ENCODE data around the gene AKAP17A.

AKAP17A gene

DNA sequence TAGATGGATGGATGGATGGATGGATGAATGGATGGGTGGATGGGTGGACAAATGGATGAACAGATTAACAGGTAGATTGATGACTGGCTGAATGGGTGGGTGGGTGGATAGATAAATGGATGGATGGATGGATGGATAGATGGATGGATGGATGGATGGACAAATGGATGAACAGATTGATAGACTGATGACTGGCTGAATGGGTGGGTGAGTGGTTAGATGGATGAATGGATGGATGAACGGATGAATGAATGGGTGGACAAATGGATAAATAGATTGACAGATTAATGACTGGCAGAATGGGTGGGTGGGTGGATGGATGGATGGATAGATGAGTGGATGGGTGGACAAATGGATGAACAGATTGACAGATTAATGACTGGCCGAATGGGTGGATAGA, 13.6 kb upstream of the AKAP17A start:
- H3K27ac ChIP-seq (ENCODE audit: low read depth, low read length, poor library complexity, severe bottlenecking), result no peak overlapping the region
- H3K36me3 ChIP-seq (ENCODE audit: insufficient read depth, low read length), result no peaks in the 10 kb centered on the region; the same call in 1 of the 2 replicates
- H3K9ac ChIP-seq (ENCODE audit: low read length), result no peak overlapping the region
- H3K79me2 ChIP-seq (ENCODE audit: insufficient read depth, low read length), result no peaks in the 10 kb centered on the region
- no peaks in the 10 kb centered on the region for H4K20me1 ChIP-seq (ENCODE audit: insufficient read depth, low read length)
- peaks cover 4% of the 10 kb centered on the region for H3F3A ChIP-seq (ENCODE audit: insufficient read depth, low read length)
- TF ChIP-seq, protein P1, sequence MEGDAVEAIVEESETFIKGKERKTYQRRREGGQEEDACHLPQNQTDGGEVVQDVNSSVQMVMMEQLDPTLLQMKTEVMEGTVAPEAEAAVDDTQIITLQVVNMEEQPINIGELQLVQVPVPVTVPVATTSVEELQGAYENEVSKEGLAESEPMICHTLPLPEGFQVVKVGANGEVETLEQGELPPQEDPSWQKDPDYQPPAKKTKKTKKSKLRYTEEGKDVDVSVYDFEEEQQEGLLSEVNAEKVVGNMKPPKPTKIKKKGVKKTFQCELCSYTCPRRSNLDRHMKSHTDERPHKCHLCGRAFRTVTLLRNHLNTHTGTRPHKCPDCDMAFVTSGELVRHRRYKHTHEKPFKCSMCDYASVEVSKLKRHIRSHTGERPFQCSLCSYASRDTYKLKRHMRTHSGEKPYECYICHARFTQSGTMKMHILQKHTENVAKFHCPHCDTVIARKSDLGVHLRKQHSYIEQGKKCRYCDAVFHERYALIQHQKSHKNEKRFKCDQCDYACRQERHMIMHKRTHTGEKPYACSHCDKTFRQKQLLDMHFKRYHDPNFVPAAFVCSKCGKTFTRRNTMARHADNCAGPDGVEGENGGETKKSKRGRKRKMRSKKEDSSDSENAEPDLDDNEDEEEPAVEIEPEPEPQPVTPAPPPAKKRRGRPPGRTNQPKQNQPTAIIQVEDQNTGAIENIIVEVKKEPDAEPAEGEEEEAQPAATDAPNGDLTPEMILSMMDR (IDR thresholded peaks at IDR 0.05; ENCODE audit: low read length), result no peak
- TF ChIP-seq EZH2 (IDR thresholded peaks at IDR 0.05; ENCODE audit: borderline replicate concordance, low read length), result no peak
- H3K4me1 ChIP-seq (ENCODE audit: insufficient read depth, low read length, severe bottlenecking), result peaks cover 6% of the 10 kb centered on the region
- H3K4me2 ChIP-seq (ENCODE audit: low read length), result no peak overlapping the region
- no peaks in the 10 kb centered on the region for H3K9me3 ChIP-seq (ENCODE audit: low read length)
- H2AFZ ChIP-seq (ENCODE audit: low read length), result no peak overlapping the region
- H3K27me3 ChIP-seq (ENCODE audit: insufficient read depth, low read length), result no peaks in the 10 kb centered on the region
- H3K4me3 ChIP-seq (ENCODE audit: low read depth, low read length, poor library complexity, severe bottlenecking), result no peak overlapping the region
- H3K9me2 ChIP-seq (ENCODE audit: low read depth, low read length), result no peaks in the 10 kb centered on the region

DNA sequence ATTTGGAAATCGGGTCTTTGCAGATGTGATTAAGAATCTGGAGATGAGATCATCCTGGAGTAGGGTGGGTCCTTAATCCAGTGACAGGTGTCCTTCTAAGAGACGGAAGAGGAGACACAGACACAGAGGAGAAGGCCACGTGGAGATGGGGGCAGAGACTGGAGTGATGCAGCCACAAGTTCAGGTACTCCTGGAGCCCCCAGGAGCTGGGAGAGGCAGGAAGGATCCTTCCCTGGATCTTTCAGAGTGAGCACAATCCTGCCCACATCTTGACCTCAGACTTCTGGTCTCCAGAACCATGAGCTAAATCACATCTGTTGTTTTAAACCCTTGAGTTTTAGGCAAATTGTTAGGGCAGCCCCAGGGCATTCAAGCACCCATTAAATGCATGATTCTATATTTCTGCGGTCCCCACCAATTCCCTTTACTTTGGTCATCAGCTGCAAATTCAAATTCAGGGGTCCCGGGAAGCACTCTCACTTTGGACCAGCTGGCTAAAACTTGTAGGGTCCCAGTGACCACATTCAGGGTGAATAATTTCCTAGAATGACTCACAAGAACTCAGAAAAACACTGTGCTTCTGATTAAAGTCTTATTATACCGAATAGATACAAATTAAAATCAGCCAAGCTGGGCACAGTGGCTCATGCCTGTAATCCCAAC, 12.8 kb upstream of the AKAP17A start:
- H3K9me3 ChIP-seq (ENCODE audit: low read length), result no peaks in the 10 kb centered on the region
- no peaks in the 10 kb centered on the region for H3K9me2 ChIP-seq (ENCODE audit: low read depth, low read length)
- no peaks in the 10 kb centered on the region for H3K79me2 ChIP-seq (ENCODE audit: insufficient read depth, low read length)
- TF ChIP-seq, protein P1 (IDR thresholded peaks at IDR 0.05; ENCODE audit: low read length), result no peak
- no peak for TF ChIP-seq EZH2 (IDR thresholded peaks at IDR 0.05; ENCODE audit: borderline replicate concordance, low read length)
- H3K4me2 ChIP-seq (ENCODE audit: low read length), result no peak overlapping the region
- H3K27ac ChIP-seq (ENCODE audit: low read depth, low read length, poor library complexity, severe bottlenecking), result no peak overlapping the region
- no peak overlapping the region for H3K4me3 ChIP-seq (ENCODE audit: low read depth, low read length, poor library complexity, severe bottlenecking)
- H3K27me3 ChIP-seq (ENCODE audit: insufficient read depth, low read length), result no peaks in the 10 kb centered on the region
- no peaks in the 10 kb centered on the region for H4K20me1 ChIP-seq (ENCODE audit: insufficient read depth, low read length)
- H3K36me3 ChIP-seq (ENCODE audit: insufficient read depth, low read length), result no peaks in the 10 kb centered on the region
- H3F3A ChIP-seq (ENCODE audit: insufficient read depth, low read length), result peaks cover 4% of the 10 kb centered on the region
- H3K9ac ChIP-seq (ENCODE audit: low read length), result no peak overlapping the region
- H2AFZ ChIP-seq (ENCODE audit: low read length), result no peak overlapping the region
- H3K4me1 ChIP-seq (ENCODE audit: insufficient read depth, low read length, severe bottlenecking), result peaks cover 13% of the 10 kb centered on the region

DNA sequence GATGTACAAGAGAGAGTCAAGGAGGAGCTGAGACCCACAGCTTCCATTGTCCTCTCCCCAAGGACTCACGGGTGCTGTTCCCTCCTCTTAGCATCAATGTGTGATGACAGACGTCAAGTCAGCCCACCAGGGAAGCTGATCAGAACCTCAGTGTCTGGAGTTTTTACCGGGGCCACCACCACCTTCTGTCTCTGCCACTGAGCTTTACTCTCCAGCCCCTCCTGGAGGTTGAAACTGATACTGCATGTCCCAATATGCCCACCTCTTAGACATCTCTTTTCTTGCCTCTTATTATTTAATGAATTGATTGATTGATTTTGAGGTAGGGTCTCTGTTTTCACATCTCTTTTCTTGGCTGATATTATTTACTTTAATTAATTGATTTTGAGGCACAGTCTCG, 10.3 kb upstream of the AKAP17A start:
- H3K36me3 ChIP-seq (ENCODE audit: insufficient read depth, low read length), result no peaks in the 10 kb centered on the region
- TF ChIP-seq, protein P1 (IDR thresholded peaks at IDR 0.05; ENCODE audit: low read length), result peak; percentile 79
- no peak for TF ChIP-seq EZH2 (IDR thresholded peaks at IDR 0.05; ENCODE audit: borderline replicate concordance, low read length)
- no peaks in the 10 kb centered on the region for H3K79me2 ChIP-seq (ENCODE audit: insufficient read depth, low read length)
- no peaks in the 10 kb centered on the region for H3K27me3 ChIP-seq (ENCODE audit: insufficient read depth, low read length)
- H3K27ac ChIP-seq (ENCODE audit: low read depth, low read length, poor library complexity, severe bottlenecking), result no peak overlapping the region
- H3F3A ChIP-seq (ENCODE audit: insufficient read depth, low read length), result peaks cover 8% of the 10 kb centered on the region
- no peak overlapping the region for H2AFZ ChIP-seq (ENCODE audit: low read length)
- no peak overlapping the region for H3K4me3 ChIP-seq (ENCODE audit: low read depth, low read length, poor library complexity, severe bottlenecking)
- no peak overlapping the region for H3K9ac ChIP-seq (ENCODE audit: low read length)
- no peaks in the 10 kb centered on the region for H3K9me2 ChIP-seq (ENCODE audit: low read depth, low read length)
- H4K20me1 ChIP-seq (ENCODE audit: insufficient read depth, low read length), result no peaks in the 10 kb centered on the region
- peaks cover 13% of the 10 kb centered on the region for H3K4me1 ChIP-seq (ENCODE audit: insufficient read depth, low read length, severe bottlenecking)
- no peaks in the 10 kb centered on the region for H3K9me3 ChIP-seq (ENCODE audit: low read length)
- no peak overlapping the region for H3K4me2 ChIP-seq (ENCODE audit: low read length)
